CD1c-positive myeloid dendritic cell (primary cell): ENCODE data around the gene RGS7.
"Not testable (repeated sequence)": the region's sequence is repeated elsewhere in the genome, so short reads cannot be mapped to it uniquely, and the experiment has no call there.

Experiments used
- DNase-seq: peaks from one replicate; pipeline ENCODE4 v3.0.0-alpha.2; 2016; ENCODE audit errors: extremely low spot score

The RGS7 gene

DNA sequence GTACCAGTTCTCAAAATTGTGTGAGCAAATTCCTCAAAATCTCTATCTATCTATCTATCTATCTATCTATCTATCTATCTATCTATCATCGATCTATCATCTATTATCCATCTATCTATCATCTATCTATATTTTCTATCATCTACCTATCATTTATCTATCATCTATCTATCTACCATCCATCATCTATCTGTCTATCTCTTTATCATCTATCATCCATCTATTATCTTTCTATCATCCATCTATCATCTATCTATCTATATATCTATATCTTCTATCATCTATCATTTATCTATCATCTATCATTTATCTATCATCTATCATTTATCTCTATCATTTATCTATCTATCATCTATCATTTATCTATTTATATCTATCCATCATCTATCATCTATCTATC lies 380.3 kb downstream of the RGS7 start:
- DNase-seq: no peak

DNA sequence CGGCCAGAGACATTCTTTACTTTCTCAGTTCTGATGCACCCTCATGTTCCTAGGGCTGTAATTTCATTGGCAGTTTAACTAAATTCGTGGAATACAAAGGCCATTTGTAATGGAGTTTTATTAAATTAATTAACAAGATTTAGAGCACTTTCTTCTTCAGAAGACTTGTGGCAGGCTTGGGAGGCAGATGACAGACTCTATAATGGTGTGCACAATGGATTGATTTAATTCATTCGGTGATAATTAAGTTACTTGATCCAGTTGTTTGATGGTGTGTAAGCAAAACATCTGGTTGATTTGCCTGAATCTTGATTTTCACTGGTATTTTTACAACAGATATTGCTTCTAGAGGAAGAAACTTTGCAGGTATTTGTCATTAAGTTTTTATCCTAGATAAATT lies 383.1 kb downstream of the RGS7 start:
- no peak for DNase-seq

DNA sequence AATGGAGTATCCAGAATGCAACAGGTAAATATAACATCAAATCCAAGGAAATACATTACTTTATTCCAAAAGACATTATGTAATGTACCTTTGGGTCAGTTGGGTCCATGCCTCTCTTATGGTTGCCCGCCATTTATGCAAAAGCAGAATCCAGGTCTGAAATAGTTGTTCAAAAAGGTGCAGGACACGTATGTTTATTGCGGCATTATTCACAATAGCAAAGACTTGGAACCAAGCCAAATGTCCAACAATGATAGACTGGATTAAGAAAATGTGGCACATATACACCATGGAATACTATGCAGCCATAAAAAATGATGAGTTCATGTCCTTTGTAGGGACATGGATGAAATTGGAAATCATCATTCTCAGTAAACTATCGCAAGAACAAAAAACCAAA lies 384.9 kb downstream of the RGS7 start:
- DNase-seq: not testable (repeated sequence)

DNA sequence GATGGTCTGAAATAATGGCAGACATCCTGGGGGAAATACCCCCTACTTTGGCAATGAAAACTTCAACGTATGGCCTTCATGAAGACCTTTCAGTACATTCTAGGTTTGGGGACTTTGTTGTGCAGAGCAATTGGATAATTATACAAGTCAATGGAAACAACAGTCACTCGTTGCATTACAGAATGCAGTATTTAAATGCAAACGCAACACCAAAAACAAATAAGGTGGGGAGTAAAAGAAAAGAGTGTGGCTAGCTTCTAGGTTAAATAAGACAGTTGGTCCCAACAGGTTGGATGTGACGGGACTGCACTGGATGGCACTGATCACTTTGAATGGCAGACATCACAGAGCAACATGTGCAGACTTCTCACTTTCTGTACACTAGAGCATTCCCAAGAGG lies 386.8 kb downstream of the RGS7 start:
- no peak for DNase-seq

DNA sequence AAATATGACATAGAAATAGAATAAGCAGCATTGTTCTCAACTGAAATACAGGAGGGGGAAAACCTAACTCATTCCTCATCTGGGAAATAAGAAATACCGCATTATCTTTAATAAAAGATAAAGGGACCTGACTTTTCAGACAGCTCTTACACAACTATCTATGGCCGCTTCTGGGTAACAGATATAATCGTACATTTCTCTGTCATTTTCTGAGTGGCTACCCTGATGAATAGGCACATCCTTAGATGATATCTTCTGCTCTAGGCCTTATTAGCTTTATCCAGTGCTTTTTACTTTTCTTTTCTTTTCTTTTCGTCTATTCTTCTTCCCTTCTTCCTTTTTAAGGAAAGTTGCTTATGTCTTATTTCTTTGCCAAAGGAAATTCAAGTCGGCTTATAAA lies 388.1 kb downstream of the RGS7 start:
- no peak for DNase-seq

DNA sequence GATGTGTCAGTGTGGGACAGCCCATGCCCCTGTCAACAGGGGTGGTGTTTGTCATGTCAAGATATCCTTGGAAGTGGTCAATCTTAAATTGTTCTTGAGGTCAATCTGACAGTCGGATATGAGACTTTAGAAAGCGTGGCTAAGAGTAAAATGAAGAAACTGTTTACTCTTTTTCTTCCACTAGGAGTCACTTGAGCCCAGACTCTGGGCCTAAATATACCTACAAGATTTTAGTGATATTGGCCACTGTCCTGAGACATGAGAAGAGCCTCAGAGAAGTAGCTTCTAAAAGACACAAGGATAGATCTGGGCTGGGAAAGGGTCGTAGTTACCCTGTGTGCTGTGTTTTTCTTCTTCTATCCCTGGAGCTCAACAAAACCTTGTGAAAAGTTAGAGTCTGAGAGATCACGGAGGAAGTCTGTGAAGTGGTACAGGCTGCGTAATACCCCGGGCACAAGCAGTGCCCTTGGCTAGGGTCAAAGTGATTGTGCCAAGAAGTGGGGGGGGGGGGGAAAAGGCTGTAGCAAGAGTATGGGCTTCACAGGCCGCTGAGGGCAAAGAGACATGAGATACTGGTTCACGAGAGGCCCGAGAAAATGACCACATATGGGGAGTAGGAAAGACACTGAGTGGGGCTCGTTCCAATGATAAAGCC lies 389.8 kb downstream of the RGS7 start:
- DNase-seq: no peak

DNA sequence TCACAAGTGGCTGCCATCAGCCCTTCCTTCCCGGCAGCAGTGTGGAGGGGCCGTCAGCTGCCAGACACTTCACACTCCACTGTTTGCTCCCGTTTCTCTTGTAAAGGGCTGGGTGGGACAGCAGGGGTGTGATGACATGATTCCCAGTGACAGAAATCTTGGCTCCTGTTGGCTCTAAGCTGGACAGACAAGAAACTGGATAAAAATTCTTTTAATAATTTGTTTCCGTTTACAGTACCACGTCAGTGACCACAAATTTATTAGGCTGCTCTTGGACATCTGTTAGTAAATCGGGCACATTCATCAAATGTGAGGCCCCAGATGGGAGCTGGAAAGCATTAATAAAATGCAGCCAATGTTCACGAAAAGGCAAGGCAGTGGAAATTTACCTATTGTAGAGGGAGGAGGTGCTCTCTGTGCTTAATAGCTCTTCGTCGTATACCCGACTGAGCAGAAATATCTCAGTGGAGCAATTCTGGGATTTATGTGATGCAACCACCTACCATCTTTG lies 391.4 kb downstream of the RGS7 start:
- DNase-seq: no peak

DNA sequence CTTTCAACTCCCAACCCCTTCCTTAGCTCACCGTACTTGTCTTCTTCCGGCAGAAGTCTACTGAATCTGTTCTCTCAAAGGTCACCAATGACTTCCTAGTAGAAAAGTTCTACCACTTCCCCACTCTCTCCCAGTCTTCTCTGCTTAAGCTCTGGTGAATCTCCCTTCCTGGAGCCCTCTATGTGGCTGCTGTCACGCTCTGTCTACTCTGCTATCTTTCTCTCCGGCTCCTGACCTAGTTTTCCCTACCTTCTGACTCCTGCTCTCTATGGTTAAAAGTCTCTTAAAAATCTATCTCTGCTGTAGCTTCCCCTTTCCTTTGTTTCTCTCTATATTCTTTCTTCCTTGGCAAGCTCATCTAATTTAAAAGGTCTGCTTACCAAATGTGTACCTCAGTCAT lies 394.9 kb downstream of the RGS7 start:
- no peak for DNase-seq

DNA sequence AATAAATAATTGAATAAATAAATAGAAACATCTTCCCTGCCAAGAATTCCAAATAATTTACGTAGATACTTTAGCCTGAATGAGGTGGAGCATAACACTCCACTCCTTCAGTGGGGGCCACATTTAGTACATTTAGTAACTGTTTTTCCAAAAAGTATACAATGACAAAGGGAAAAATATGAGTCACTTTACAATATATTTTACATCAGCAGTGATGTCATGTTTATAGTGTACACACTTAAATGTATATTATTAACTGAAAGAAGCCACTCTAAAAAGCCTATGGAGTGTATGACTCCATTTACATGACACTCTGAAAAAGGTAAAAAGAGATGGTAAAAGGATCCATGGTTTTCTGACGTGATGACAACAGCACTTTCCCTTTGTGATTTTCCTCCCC lies 400.6 kb downstream of the RGS7 start:
- DNase-seq: no peak

DNA sequence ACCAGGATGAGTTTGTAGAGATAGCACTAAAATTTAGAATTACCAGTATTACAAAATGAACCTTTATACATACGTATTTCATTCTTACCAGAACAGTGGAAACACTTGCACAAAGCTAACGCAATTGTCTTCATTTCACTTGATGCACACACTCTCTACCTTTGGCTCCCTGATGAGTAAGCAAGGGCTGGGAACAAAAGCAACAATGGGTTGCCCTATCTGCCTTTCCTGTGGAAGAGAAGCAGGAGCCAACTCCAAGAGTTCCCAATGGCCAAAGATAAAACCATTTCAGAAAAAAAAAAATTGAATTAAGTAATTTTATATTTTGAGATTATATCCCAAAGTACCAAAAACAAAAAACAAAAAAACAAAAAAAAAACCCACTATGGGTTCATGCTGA lies 401.0 kb downstream of the RGS7 start:
- DNase-seq: no peak

DNA sequence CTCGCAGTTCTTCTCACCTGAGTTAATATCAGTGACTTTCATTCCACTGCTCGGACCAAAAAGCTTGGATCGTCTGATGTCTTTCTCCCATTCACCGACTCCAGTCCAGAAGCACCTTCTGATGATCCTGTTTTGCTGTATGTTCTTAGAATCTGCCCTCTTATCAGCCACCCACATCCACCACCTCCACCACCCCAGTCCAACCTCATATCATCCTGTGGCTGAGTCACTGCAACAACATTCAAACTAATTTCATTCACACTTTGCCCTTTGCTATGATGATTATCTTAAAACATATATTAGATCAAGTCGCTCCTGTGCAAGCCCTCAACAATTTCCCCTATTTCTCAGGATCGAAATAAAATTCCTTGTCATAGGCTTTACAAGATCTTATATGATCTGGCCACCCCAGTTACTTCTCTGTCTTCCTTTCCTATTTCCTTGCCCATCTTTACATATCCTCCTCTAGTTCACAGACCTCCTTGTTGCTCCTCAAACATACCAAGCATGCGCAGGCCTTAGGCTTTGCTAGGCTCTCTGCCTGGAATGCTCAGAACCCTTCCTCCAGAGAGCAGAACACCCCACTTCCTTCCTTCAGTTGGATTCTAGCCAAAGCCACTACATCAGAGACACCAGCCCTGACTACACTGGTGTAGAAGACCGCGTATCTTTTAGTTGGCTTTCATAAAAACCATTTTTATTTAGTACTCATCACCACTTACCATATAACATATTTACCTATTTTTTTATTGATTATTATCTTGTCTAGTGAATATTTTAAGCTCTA lies 409.4 kb downstream of the RGS7 start:
- no peak for DNase-seq

DNA sequence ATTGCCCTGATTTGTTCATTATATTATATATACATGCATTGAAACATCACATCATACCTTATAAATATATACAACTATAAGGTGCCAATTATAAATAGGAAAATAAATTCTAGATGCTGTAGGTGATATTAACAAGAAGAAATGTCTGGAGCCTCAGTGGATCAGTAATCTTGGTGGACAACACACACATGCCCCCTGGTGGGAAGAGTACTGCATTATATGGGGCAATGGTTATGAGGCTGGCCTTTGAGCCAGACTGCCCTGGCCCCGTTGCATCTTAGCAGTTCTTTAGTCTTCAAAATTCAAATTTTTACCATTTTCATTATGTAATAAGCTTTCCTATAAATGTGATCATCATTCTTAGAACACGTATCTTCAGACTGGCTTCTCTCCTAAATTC lies 410.1 kb downstream of the RGS7 start:
- DNase-seq: no peak

DNA sequence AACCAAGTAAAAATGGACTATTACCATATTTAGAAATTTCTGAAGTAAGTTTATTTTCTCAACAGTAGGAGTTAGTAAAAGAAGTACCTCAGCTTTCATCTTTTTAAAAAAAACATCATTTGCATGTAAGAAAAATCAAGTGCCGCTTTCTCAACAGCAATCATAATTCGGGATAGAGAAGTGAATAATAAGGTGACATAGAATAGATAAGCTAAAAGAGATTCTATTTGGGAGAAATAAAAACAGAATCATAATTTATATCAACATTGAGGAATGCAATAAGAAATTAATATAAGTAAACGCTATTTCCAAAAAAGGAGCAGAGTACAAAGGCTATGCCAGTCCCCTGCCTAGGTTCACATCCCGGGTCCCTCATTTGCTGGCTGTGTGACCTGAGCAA lies 414.1 kb downstream of the RGS7 start:
- no peak for DNase-seq

DNA sequence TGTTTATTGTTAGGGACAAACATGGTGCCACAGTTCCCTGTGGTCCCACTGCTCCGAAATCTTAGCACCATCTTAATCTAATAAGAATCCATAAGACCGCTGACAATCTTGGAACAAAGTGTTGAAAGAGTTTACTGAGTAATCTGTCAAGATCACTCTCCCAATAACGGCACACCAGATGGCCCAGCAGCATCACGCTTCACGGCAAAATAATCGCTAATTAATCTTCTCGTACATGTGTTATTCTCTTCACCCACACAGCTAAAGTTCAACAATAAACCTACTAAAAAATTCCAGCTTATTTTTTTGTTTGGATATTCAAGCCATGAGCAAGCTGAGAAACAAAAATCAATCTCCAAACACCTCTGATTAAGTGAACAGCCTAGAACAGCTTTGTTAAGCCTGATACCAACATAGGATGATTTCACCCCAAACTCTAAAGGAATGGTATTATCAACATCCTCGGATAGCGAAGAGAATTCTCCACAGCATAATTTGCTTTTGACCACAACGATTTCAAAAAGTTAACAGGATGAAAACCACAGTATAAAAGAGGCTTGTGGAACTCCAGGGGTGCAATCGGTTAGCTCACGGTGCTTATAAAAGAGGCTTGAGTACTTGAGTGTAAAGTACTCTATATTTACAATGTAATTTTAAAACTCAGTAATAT lies 415.2 kb downstream of the RGS7 start:
- DNase-seq: no peak

DNA sequence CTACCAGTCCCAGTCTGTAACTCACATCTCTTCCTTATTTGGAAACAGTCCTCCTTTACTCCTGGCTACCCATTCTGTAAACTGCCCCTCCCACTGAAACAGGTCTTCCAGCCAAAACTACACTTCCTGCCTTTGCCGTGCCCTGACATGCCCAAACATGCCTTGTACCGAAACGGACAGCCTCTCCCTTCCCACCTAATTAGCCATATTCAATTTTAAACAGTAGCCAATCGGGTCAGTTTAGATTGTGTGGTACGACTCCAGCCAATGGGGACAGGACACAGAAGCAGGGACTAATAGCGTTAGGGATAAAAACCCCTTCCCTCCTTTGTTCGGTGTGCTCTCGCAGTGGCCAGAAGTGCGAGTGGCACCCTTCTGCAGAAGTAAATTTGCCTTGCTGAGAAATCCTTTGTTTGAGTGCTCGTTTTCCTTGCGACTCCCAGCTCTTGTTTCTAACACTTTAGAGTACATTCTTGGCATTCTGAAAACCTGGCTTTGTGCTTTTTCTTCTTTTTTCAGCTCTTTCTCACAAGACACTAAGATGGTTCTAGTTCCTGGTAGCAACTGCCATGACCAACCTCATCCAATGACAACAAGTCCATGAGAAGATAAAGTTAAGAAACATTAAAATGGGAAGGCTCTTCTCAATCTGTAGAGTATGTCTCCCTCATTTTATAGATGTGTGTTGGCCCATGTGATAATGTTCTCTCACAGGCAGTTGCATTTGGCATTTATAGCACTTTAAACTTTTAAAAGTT lies 419.9 kb downstream of the RGS7 start:
- DNase-seq: no peak

DNA sequence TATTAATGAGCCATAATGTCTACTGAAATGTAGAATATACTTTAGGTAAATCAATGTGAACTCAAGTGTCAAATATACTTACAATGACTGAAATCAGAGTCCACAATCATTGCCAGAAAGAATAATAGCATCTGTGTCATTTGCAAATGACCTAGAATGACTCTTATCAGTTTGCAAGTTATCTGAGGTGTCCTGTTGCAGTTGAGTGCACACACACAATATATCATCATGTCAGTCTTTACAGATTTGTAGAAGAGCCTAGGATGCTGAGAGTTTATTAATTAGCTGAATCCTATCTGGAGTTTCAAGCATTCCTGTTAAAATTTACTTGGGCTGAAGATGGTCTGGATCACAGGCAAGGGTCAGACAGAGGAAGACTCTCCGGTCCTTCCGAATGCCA lies 421.1 kb downstream of the RGS7 start:
- DNase-seq: no peak

DNA sequence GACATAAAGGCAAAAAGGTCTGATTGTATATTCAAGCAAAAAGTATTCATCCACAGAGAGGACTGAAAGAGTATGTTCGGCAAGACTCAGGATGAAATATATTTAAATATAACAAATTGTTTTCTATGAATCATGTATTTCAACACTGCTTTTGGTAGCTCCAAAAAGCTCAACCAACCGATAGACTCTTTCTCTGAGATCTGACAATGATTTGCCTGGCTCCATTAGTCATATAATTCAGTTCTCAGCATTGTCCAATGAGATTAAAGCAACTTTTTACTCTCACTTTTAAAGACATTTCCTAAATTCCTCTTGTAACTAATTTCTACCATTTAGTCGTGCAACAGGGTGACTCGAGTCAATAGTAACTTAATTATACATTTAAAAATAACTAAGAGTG lies 426.0 kb downstream of the RGS7 start:
- no peak for DNase-seq

DNA sequence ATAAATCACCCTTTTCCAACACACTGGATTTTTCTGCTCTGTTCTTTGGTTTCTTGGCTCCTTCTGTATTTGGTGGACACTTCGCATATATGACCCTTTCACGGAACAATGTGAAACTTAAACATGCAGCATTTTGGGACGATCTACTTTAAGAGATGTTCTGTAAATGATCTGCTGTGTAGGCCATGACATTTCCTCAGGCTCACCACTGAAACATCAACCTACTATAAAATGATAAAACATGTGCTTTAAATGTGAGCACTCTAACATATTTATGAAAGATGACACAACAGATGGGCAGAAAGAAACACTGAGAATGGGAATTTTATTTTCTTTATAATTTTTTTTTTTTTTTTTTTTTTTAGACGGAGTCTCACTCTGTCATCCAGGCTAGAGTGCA lies 428.7 kb downstream of the RGS7 start:
- DNase-seq: no peak

DNA sequence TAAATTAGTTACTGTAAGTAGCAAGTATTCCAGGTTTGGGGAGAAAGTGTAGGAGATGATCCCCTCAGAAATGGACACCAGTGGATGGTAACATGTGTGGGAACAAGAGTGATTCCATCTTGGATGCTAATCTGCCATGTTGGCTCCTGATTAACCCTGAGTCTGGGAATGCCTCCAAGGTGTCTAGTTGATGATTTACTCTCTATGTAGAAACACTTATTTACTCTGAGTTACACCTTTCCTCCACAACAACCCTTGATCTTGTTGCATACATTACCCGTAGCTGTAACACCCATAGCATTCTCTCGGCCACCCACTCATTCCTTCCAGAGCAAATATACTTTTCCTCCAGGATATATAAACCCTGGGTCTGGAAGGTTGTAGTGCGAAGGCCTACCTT lies 429.2 kb downstream of the RGS7 start:
- no peak for DNase-seq

DNA sequence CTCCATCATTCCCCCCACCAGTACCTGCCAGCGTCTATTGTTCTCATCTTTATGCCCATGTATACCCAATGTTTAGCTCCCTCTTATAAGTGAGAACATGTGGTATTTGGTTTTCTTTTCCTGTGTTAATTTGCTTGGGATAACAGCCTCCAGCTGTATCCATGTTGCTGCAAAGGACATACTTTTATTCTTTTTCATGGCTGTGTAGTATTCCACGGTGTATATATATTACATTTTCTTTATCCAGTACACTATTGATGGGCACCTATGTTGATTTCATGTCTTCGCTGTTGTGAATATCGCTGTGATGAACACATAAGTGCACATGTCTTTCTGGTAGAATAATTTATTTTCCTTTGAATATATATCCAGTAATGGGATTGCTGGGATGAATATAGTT lies 431.7 kb downstream of the RGS7 start:
- no peak for DNase-seq

DNA sequence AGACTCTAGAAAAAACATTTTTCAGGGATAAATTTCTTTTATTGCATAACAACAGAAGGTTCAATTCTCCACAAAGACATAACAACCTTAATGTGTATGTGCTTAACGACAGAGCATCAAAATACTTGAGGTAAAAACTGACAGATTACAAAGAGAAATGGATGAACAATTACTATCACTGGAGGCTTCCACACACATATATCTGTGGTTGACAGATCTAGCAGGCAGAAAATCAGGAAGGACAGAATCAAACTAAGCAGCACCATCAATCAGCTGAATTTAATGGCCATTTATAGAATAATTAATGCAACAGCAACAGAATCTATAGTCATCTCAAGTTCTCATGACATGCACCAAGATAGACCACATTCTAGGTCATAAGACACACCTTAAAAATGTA lies 439.0 kb downstream of the RGS7 start:
- no peak for DNase-seq

DNA sequence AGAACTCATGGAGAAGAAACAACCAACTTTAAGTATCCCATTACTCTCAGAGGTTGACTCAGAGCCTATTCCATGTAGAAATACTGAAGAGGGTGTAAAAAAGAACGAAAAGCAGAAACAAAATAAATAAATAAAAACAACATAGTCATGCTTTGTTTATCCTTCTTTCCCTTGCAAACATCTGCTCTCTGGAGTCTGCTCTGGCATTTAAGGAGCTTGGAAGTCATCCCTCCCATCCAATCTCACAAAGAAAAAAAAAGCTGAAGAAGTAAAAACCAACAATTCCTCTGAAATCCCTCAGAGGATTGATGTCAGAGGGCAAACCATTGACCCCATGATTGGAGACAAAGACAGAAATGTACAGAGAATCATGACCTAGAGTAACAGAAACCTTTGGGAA lies 442.5 kb downstream of the RGS7 start:
- no peak for DNase-seq
